ENCODE results near the gene DDAH1.

DNA sequence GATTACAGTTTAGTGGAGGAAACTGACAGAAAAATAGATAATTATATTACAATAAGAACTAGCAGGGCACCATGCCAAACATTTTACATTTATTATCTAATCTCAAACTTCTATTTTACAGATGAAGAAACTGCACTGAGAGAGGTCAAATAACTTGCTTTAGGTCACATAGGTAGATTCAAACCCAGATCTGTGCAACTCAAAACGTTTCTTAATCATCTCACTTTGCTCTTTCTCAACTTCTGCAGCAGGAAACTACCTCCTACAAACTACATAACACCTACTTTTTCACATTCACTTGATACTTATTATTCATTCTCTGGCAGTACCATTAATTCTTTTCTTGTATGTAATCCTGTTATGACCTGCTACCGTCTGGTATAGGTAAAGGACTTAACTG is 138.6 kb downstream of the DDAH1 start:
- TF ChIP-seq, protein P1, sequence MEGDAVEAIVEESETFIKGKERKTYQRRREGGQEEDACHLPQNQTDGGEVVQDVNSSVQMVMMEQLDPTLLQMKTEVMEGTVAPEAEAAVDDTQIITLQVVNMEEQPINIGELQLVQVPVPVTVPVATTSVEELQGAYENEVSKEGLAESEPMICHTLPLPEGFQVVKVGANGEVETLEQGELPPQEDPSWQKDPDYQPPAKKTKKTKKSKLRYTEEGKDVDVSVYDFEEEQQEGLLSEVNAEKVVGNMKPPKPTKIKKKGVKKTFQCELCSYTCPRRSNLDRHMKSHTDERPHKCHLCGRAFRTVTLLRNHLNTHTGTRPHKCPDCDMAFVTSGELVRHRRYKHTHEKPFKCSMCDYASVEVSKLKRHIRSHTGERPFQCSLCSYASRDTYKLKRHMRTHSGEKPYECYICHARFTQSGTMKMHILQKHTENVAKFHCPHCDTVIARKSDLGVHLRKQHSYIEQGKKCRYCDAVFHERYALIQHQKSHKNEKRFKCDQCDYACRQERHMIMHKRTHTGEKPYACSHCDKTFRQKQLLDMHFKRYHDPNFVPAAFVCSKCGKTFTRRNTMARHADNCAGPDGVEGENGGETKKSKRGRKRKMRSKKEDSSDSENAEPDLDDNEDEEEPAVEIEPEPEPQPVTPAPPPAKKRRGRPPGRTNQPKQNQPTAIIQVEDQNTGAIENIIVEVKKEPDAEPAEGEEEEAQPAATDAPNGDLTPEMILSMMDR (IDR thresholded peaks at IDR 0.05): no peak
- TF ChIP-seq POLR2A (IDR thresholded peaks at IDR 0.05) (no peak), POLR2AphosphoS5 (IDR thresholded peaks at IDR 0.05; ENCODE audit: insufficient read depth in 1 of 2, low read depth in 1 of 2) (no peak)

Data from vagina (tissue), 2 donors.